Myocyte (in vitro differentiated cells): ENCODE measurements around the gene VOPP1. TPM values are rescaled to one million over a fixed set of nuclear protein-coding genes. Genes with fewer than 3 reads are reported as not detected.
"Not testable (repeated sequence)": the region's sequence is repeated elsewhere in the genome, so short reads cannot be mapped to it uniquely, and the experiment has no call there.

Experiments
- DNase-seq: peaks from one replicate; pipeline ENCODE4 v3.0.0-alpha.2; 2012; ENCODE audit warnings: low read depth
- total RNA-seq: library from RNA; depleted of rRNA; stranded (reverse); fragments of >200 nt; gene quantifications from 2 replicates; pipeline ENCODE4 v1.2.3, GENCODE V29; 2014

VOPP1 gene
- total RNA-seq, 1 donor from 2014 or later = 57.5 TPM

DNA sequence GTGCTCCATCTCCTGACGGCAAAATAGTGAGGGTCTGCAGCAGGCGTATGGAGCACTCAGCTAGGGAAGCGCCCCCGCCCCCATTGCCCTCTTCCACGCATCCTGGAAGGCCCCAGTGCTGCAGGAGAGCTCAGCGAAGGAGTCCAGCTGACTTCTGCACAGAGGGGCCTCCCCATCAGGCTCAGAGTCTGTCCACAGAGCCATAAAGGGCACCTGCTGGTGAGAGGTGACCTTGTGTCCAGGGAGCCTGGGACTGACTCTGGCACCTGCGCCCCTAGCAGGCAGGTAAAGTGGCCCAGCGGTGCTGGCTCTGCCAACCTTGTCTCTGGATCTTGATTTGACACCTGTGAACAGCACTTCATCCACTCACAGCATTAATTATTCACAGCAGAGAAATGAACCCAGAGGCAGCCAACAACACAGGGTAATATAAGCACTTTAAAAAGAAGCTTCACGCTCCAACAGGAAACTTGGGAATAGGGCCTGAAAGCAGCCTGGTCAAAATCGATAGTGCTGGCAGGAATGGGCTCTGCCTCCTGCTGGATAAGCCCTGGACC, 59.6 kb downstream of the VOPP1 start:
- no peak for DNase-seq

GRCh38 chr7:55510621-55511020, 61.7 kb downstream of the VOPP1 start:
- no peak for DNase-seq

DNA sequence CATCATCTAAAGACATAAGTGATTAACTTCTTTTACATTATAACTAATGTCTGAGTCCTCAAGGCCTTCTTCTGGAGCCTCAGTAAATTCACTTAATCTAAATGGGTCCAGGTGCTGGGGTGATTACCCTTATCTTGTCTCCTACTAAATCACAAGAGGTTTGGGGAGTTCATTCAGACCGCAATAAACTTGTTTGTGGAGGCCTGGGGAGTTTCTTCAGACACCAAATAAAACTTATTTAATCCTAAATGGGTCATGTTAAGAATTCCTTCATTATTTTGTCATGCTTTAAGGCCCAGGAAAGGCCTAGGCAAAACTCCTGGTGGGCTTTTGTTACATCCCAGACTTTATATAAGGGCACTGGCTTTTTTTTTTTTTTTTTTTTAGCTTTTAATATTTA, 62.1 kb downstream of the VOPP1 start:
- DNase-seq = not testable (repeated sequence)

GRCh38 chr7:55509322-55509721, 63.0 kb downstream of the VOPP1 start:
- no peak for DNase-seq

DNA sequence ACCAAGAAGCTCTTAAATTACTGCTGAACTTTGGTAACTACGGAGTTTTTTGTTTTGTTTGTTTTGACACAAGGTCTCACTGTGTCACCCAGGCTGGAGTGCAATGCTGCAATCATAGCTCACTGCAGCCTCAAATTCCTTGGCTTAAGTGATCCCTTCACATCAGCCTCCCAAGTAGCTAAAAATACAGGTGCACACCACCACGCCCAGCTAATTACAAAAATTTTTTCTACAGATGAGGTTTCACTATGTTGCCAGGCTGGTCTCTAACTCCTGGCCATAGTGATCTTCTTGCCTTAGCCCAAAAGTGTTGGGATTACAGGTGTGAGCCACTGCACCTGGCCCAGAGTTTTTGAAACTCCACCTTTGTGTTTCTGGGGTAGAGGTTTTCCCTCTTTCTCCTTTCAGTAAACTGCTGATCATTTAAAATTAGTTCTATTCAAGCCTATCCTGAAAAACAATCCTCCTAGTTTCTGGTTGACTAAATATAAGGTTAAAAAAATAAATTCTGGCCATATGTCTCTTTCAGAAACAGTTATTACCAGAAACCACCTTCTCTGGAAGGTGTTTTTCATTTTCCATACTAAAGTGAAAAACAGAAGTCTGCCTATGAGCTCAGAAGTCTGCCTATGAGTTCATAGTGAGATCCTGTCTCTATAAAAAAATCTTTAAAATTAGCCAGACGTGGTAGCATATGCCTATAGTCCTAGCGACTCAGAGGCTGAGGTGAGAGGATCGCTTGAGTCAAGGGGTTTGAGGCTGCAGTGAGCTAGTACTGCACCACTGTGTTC, 63.9 kb downstream of the VOPP1 start:
- no peak for DNase-seq

GRCh38 chr7:55507743-55508142, 64.6 kb downstream of the VOPP1 start:
- DNase-seq = no peak

DNA sequence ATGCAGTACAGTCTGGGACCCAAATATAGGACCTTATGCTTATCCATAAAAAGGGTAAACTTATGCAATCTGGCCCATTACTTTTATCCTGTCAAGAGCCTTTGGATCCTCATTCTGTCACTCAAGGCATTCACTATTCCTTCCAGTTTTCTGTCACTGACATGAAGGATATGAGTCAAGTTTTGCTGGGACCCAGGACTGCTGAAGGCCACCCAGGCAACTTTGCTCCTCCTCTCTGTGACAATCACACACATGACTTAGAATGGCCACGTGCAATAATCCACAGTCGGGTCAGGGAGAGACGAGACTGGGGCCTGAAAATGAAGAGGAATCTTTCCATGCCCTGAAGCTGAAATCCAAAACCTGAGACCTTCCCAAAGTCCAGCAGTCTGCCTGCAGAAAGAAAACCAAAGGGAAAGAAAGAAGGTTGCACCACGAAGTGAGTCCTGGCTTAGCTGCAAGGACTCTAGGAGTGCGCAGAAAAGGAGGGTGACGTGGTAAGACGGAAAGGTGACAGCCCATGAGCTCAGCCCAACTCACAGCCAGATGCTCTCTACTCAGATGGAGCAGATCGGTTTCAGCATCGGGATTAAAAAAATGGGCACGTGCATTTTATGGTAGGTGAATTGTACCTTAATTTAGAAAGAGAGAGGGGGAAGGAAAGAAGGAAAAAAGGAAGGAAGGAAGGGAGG, 67.2 kb downstream of the VOPP1 start:
- no peak for DNase-seq

DNA sequence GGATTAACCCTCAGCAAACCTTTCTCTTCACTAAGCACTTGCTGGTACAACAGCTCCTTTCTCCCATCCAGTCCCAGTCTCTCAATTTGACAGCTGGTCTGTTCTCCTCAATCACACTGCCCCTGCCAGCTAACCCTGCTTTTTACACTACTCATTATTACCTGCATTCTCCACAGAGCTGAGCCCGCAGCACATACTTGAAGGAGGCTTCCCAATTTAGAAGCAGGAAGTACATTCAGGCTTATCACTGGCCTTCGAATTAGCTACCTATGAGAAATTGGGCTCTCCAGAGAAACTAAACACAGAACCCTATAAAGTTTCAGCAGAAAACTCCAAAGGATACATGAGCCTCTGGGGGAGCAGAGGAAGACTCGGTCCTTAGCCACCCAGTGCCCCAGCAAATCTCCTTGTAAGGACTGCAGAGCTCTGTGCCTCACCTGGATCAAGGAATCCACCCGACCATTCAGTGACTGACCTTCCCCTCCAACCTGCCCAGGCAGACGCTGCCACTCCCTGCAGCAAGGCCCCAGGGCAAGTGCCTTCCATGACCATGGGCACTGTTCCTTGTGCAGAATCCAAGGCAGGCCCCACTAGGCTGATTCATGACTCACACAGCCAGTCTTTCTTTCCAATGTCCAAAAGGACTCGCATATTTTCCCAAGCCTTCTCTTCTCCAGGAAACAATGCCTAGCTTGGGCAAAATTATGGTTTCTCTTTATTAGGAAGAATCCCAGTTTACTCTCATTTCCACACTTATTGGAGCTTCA, 68.0 kb downstream of the VOPP1 start:
- no peak for DNase-seq

GRCh38 chr7:55502858-55503440, 69.4 kb downstream of the VOPP1 start:
- peak; percentile 52 for DNase-seq

DNA sequence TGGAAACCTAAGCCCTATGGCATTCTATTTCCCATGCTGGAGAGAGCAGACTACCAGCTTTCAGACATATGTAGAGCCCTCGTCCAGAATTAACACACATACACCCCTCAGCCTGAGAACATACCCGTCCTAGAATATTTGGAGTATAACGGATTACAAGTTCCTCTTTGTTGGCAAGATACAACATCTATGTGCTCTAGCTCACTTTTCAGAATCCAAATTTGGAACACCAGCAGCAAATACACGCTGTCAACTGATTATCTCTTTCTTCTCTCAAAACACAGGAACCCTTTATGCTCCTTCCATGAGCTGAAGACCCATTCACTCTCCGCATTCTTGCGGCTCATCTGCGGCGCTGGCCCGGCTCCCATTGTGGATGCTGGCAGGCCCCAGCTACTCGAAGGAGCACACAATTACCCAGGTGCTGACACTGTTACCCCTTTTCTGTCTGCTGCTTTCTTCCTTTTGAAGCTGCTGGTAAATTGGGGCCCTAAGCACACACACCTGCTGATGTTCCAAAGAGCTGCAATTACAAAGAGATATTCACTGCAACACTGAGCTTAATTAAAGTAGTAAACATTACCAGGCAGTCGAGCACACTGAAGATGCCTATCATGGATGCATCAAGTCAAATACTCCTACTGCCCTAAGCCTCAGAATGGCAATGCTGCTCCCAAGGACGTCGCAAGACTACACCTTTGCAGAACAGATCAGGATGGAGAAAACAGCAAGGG, 70.0 kb downstream of the VOPP1 start:
- DNase-seq = no peak

- no peak for DNase-seq
Measured at GRCh38 chr7:55501611-55502010, 70.7 kb downstream of the VOPP1 start.

DNA sequence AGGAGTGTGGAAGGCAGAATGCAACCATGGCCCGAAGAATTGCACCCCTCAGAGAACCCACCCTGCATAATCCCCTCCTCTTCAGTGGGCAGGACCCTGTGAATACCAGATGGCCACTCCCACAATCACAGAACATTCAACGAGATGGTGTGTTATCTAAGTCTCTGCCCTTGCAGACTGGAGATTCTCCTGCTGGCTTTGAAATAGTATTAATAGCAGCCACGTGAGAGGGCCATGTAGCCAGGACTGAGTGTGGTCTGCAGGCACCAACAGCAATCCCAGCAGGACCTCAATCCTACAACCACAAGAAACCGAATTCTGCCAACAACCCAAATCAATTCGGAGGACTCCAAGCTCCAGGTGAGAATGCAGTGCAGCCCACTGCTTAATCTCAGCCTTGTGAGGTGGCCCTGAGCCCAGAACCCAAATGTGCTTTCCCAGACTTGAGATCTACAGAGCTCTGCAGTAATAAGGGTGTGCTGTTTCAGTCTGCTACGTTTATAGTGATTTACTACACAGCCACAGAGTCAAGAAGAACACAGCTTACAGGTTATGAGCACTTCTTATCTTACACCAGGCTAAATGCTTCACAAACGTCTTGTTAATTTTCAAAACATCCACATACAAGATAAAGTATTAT, 72.1 kb downstream of the VOPP1 start:
- peak; percentile 40 for DNase-seq

DNA sequence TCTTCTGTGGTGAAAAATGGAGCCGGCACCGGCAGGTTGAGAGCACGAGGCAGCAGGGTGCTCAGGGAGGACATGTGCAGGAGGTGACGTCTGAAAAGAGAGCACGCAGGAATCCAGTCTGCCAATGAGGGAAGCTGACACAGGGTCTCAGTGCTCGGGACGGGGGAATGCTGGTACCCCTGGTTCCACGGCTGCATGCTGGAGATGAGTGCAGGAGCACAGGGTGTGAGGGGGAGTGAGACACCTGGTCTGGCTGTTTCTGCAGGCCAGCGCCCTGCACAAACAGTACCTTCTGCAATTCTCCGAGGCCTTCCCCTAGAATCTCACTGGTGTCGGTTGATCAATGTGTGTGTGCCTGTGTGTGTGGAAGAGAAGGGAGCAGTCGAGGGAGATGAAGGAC, 72.7 kb downstream of the VOPP1 start:
- no peak for DNase-seq

DNA sequence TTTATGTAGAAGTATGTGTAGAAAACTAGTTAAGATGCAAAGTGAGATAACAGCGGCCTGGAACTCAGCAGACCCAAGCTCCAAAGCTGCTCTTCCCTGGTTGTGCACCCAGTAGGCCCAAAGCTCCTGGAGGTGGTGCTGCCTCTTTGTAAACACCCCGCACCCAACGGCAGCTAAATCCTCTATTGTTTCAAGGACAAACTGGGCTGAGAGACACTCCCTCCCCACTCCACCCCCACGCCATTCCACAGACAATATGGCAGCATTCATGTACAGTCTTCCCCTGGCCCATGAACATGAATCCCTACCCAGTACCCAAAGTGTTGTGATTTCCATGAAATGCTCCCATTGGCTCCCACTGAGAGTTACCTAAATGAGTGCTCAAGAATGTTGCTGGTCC, 73.5 kb downstream of the VOPP1 start:
- no peak for DNase-seq

- no peak for DNase-seq
Measured at GRCh38 chr7:55498142-55498541, 74.2 kb downstream of the VOPP1 start.

DNA sequence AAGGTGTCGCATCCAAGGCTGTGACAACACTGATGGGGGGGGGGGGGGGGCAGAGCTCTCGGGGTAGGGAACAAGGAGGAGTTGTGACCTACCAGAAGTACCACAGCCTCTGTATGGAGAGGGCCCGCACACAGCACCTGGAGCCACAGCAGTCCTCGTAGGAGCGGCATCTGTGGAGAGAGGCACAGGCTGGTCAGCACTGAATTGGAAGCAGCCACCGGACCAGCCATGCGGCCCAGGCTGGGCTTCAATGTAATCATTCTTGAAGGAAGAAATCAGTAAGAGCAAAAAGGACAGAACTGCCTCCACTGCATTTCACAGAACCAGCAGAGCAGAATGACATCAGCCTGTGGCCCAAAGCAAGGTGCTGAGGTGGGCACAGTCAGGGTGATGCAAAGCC, 74.8 kb downstream of the VOPP1 start:
- no peak for DNase-seq

- DNase-seq = no peak
Measured at GRCh38 chr7:55496906-55497305, 75.4 kb downstream of the VOPP1 start.

GRCh38 chr7:55494951-55495350, 77.4 kb downstream of the VOPP1 start:
- no peak for DNase-seq

DNA sequence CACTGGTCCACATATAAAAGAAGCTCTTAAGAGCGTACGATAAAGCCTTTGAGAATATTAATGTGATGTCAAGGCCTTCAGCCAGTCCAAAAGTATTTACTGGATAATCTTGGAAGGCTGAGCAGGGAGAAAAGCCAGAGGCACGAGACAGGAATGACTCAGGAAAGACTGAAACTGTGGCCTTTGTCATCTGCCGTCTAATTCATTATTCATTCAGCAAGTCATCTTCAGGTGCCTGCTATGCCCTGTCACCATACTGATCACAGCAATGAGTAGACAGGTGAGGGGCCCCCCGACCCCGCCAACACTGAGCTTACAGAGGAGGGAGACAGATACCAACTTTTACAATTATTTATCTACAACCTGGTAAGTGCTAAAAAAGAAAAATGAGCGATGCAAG, 78.9 kb downstream of the VOPP1 start:
- DNase-seq = no peak

DNA sequence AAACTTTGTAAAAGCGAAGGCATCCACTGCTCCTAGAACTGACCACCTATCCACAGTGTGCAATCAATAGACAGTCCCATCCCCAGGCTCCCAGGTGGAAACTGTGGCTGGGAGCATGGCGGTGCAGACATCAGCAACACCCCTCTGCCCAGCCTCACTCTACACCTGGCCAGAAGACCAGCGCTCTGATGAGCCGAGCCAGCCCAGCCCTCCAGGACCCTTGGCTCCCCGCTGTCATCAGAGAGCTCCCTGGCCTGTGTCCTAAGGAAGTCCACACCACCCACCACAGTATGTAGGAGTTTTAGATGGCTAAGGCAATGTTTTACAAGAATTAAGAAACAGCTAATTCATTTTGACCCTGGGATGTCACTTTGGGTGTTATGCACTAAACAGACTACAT, 81.0 kb downstream of the VOPP1 start:
- DNase-seq = no peak
